GM12878 (cell line): ENCODE data around the gene CDC5L.

ENCODE experiments used
- CTCF ChIP-seq, 3 experiments: IDR thresholded peaks in 2 of 3; conservative IDR thresholded peaks in 1 of 3; 2 replicates each; pipeline ENCODE4 v1.5.1; 2011; ENCODE audit warnings: low read depth in 3 of 3, low read length in 3 of 3, mild to moderate bottlenecking in 3 of 3, control low read depth in 2 of 3, moderate library complexity in 2 of 3, inconsistent platforms in 1 of 3, mixed read lengths in 1 of 3; ENCODE audit not compliant: control insufficient read depth in 2 of 3, insufficient read depth in 1 of 3; ENCODE audit errors: extremely low read depth in 1 of 3
- FOS ChIP-seq: IDR thresholded peaks from 3 replicates; pipeline ENCODE4 v1.6.1; 2011; ENCODE audit warnings: borderline replicate concordance; ENCODE audit not compliant: insufficient read length; ENCODE audit errors: extremely low read depth
- JUND ChIP-seq: IDR thresholded peaks from 2 replicates; pipeline ENCODE4 v1.6.1; 2012; ENCODE audit warnings: low read depth, mild to moderate bottlenecking, low read length, improper control_type of control experiment, moderate library complexity
- KAT2A ChIP-seq: conservative IDR thresholded peaks from 2 replicates; pipeline ENCODE4 v1.6.1; 2011; ENCODE audit warnings: low read depth, low read length; ENCODE audit not compliant: control insufficient read depth
- MEF2B ChIP-seq: fragments of 450-650 bp; IDR thresholded peaks from 2 replicates; pipeline ENCODE4 v1.6.1; 2018; ENCODE audit warnings: mild to moderate bottlenecking, moderate library complexity; ENCODE audit not compliant: partially characterized antibody, poor library complexity, severe bottlenecking
- MXI1 ChIP-seq: fragments of 150-350 bp; IDR thresholded peaks from 2 replicates; pipeline ENCODE4 v1.6.1; 2011; ENCODE audit warnings: low read depth, mild to moderate bottlenecking, inconsistent platforms, low read length, improper control_type of control experiment
- MYC ChIP-seq: IDR thresholded peaks from 2 replicates; pipeline ENCODE4 v1.6.1; 2011; ENCODE audit warnings: mild to moderate bottlenecking, low read length, moderate library complexity, inconsistent platforms; ENCODE audit not compliant: insufficient read depth, insufficient replicate concordance, insufficient read length, severe bottlenecking
- POLR2A ChIP-seq: IDR thresholded peaks from 2 replicates; pipeline ENCODE4 v1.6.1; 2011; ENCODE audit warnings: low read depth, mild to moderate bottlenecking, low read length
- RB1 ChIP-seq: fragments of 450-650 bp; formaldehyde crosslinking; IDR thresholded peaks from 2 replicates; pipeline ENCODE4 v1.6.1; 2017; ENCODE audit warnings: mild to moderate bottlenecking, borderline replicate concordance
- TCF7 ChIP-seq: IDR thresholded peaks from 2 replicates; pipeline ENCODE4 v1.6.1; 2014; ENCODE audit warnings: antibody characterized with exemption, borderline replicate concordance
- ZBTB33 ChIP-seq: fragments of 450-650 bp; IDR thresholded peaks from 2 replicates; pipeline ENCODE4 v1.6.1; 2017; ENCODE audit warnings: mild to moderate bottlenecking
- ZNF274 ChIP-seq: IDR thresholded peaks from one replicate; pipeline ENCODE4 v1.8.0; 2011; ENCODE audit not compliant: insufficient read length, insufficient read depth

- no peak for TF ChIP-seq FOS
- TF ChIP-seq JUND = no peak
- TF ChIP-seq ZBTB33 = no peak
- TF ChIP-seq KAT2A = no peak
- TF ChIP-seq MXI1 = no peak
- no peak for TF ChIP-seq ZNF274
- TF ChIP-seq CTCF (IDR thresholded peaks at IDR 0.05 in 2 of 3, conservative IDR thresholded peaks at IDR 0.05 in 1 of 3; ENCODE audit: control insufficient read depth in 2 of 3, extremely low read depth in 1 of 3, insufficient read depth in 1 of 3, low read depth in 3 of 3, low read length in 3 of 3) = no peak
- TF ChIP-seq RB1 = no peak
- no peak for TF ChIP-seq POLR2A
- TF ChIP-seq MYC = no peak
- TF ChIP-seq MEF2B = no peak
- TF ChIP-seq TCF7 = no peak
These were observed 102.6 kb downstream of the CDC5L start for GRCh38 chr6:44489910-44490604.
